HEK293 (cell line): ENCODE results near the gene KLHL7.

Experiments
- BCL11A ChIP-seq: fragments of 450-650 bp; formaldehyde crosslinking; IDR thresholded peaks from 2 replicates; pipeline ENCODE4 v1.5.1; 2016; ENCODE audit warnings: low read depth, missing biosample characterization, missing genetic modification characterization
- EGR2 ChIP-seq: fragments of 450-650 bp; formaldehyde crosslinking; IDR thresholded peaks from 2 replicates; pipeline ENCODE4 v1.5.1; 2016; ENCODE audit warnings: low read depth, missing biosample characterization, missing genetic modification characterization
- SCRT1 ChIP-seq: fragments of 450-650 bp; formaldehyde crosslinking; IDR thresholded peaks from 2 replicates; pipeline ENCODE4 v1.5.1; 2016; ENCODE audit warnings: missing biosample characterization, missing genetic modification characterization, borderline replicate concordance
- YY1 ChIP-seq: fragments of 450-650 bp; formaldehyde crosslinking; IDR thresholded peaks from 2 replicates; pipeline ENCODE4 v1.5.1; 2018; ENCODE audit warnings: missing biosample characterization, missing genetic modification characterization
- ZFP37 ChIP-seq: fragments of 450-650 bp; formaldehyde crosslinking; IDR thresholded peaks from 2 replicates; pipeline ENCODE4 v1.5.1; 2016; ENCODE audit warnings: missing biosample characterization, missing genetic modification characterization
- ZFP69B ChIP-seq: fragments of 450-650 bp; formaldehyde crosslinking; IDR thresholded peaks from 2 replicates; pipeline ENCODE4 v1.5.1; 2016; ENCODE audit warnings: missing biosample characterization, missing genetic modification characterization
- ZNF146 ChIP-seq: fragments of 450-650 bp; formaldehyde crosslinking; IDR thresholded peaks from 2 replicates; pipeline ENCODE4 v1.5.1; 2016; ENCODE audit warnings: missing biosample characterization, missing genetic modification characterization
- ZNF23 ChIP-seq: fragments of 450-650 bp; formaldehyde crosslinking; IDR thresholded peaks from 2 replicates; pipeline ENCODE4 v1.5.1; 2016; ENCODE audit warnings: missing biosample characterization, missing genetic modification characterization, borderline replicate concordance
- ZNF24 ChIP-seq: fragments of 450-650 bp; formaldehyde crosslinking; IDR thresholded peaks from 2 replicates; pipeline ENCODE4 v1.5.1; 2016; ENCODE audit warnings: missing biosample characterization, missing genetic modification characterization
- ZNF280D ChIP-seq: fragments of 450-650 bp; formaldehyde crosslinking; IDR thresholded peaks from 2 replicates; pipeline ENCODE4 v1.5.1; 2016; ENCODE audit warnings: missing biosample characterization, missing genetic modification characterization
- ZNF792 ChIP-seq: fragments of 450-650 bp; formaldehyde crosslinking; IDR thresholded peaks from 2 replicates; pipeline ENCODE4 v1.5.1; 2016; ENCODE audit warnings: missing biosample characterization, missing genetic modification characterization
- TF ChIP-seq, protein P1 (sequence below): fragments of 450-650 bp; formaldehyde crosslinking; IDR thresholded peaks from 2 replicates; pipeline ENCODE4 v1.5.1; 2016; ENCODE audit warnings: missing biosample characterization, missing genetic modification characterization

DNA sequence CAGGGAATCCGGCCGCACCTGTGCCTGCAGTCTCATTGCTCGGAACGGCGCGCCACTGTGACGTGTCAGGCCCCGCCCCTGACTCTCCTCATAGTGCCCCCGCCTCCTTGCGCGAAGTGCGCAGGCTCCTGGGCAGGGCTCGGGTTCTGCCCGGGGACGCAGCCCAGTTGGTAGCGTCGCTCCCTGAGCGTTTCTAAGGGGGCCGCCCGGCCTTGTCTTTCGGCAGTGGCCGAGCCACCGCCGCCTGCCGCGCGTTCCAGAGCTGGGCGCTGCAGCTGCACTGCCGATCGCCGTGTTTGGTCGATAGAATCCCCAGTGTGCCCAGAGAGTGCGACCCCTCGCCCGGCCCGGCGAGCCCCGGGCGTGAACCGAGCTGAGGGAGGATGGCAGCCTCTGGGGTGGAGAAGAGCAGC, at the start of gene KLHL7:
- TF ChIP-seq ZNF24 (tag by site-specific recombination) (no peak), SCRT1 (tag by site-specific recombination) (peak; percentile 26; the same call in 1 of the 2 replicates), ZNF23 (tag by site-specific recombination) (no peak), ZFP37 (tag by site-specific recombination) (no peak), EGR2 (no peak), ZFP69B (no peak), ZNF146 (tag by site-specific recombination) (no peak), BCL11A (no peak), ZNF792 (0 out of 2 replicates have a peak, but pooled peaks have one; percentile 16), ZNF280D (no peak), YY1 (no peak)
- TF ChIP-seq, protein P1, sequence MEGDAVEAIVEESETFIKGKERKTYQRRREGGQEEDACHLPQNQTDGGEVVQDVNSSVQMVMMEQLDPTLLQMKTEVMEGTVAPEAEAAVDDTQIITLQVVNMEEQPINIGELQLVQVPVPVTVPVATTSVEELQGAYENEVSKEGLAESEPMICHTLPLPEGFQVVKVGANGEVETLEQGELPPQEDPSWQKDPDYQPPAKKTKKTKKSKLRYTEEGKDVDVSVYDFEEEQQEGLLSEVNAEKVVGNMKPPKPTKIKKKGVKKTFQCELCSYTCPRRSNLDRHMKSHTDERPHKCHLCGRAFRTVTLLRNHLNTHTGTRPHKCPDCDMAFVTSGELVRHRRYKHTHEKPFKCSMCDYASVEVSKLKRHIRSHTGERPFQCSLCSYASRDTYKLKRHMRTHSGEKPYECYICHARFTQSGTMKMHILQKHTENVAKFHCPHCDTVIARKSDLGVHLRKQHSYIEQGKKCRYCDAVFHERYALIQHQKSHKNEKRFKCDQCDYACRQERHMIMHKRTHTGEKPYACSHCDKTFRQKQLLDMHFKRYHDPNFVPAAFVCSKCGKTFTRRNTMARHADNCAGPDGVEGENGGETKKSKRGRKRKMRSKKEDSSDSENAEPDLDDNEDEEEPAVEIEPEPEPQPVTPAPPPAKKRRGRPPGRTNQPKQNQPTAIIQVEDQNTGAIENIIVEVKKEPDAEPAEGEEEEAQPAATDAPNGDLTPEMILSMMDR (tag by site-specific recombination): peak; percentile 37; the same call in 1 of the 2 replicates
